Measurements from ENCODE around the gene MAST4.

Gene MAST4

GRCh38 chr5:66757219-66757833 lies 161.1 kb downstream of the MAST4 start:
- DNase-seq (ENCODE audit: low read depth in 2 of 2), result peak; percentile 84 to 85
- TF ChIP-seq, protein P1, sequence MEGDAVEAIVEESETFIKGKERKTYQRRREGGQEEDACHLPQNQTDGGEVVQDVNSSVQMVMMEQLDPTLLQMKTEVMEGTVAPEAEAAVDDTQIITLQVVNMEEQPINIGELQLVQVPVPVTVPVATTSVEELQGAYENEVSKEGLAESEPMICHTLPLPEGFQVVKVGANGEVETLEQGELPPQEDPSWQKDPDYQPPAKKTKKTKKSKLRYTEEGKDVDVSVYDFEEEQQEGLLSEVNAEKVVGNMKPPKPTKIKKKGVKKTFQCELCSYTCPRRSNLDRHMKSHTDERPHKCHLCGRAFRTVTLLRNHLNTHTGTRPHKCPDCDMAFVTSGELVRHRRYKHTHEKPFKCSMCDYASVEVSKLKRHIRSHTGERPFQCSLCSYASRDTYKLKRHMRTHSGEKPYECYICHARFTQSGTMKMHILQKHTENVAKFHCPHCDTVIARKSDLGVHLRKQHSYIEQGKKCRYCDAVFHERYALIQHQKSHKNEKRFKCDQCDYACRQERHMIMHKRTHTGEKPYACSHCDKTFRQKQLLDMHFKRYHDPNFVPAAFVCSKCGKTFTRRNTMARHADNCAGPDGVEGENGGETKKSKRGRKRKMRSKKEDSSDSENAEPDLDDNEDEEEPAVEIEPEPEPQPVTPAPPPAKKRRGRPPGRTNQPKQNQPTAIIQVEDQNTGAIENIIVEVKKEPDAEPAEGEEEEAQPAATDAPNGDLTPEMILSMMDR (IDR thresholded peaks at IDR 0.05; ENCODE audit: low read depth, low read length), result peak; percentile 42
- H3K4me3 ChIP-seq (replicated peaks in 1 of 2; ENCODE audit: low read depth in 2 of 2, low read length in 2 of 2), result no peak overlapping the region

DNA sequence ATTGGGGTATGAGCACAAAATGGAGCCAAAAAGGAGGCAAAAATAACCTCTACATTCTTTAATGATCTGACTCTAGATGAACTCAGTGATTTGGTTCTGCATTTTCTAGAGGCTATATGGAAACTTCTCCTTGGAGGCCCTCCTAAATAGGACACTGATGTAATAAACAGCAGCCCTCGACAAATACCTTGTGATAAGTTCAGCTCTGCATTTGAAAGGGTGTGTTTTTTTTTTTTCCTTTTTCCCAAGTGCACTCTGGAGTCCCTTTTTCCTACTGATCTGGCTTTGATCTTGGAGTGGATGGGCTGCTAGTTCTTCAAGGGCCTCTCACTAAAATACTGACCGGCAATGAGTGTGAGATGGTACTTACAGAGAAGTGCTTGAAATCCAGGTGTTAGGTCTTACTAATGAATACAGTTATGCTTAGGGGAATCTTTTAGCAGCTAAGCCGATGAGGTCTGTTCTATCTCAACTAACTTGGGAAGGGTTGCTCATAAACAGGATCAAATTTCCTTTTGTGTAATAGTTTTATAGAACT lies 161.7 kb downstream of the MAST4 start:
- DNase-seq (ENCODE audit: low read depth in 2 of 2), result no peak

DNA sequence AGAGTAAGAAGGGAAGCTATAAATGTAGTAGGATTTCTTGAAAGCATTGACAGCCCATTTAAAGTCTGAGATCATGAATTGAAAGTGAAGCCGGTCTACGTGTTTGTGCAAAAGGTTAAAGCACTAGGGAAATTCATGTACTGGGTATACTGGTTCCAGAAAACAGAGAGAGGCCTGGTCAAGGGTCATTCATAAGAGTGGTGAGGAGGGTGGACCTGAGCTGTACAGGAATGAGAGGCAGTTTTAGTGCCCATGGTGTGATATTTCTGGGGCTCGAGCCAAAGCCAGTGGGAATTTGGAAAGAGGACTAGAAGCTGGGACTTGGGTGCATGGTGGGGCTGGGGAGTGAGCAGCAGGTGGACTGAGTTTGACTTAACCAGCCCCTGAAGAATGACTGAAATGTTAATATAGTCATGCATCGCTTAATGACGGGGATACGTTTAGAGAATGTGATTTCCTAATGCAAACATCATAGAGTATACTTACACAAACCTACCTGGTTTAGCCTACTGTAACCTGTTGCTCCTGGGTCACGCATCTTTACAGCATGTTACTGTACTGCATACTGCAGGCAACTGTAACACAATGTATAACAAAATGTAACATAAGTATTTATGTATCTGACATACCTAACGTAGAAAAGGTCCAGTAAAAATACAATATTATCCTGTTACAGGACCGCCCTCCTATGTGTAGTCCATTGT lies 173.0 kb downstream of the MAST4 start:
- DNase-seq (ENCODE audit: low read depth in 2 of 2), result no peak
- H3K4me3 ChIP-seq (replicated peaks in 1 of 2; ENCODE audit: low read depth in 2 of 2, low read length in 2 of 2), result no peak overlapping the region
- TF ChIP-seq, protein P1 (IDR thresholded peaks at IDR 0.05; ENCODE audit: low read depth, low read length), result no peak

More for the DNA sequence above, 161.7 kb downstream of the MAST4 start:
- H3K4me3 ChIP-seq (replicated peaks in 1 of 2; ENCODE audit: low read depth in 2 of 2, low read length in 2 of 2), result no peak overlapping the region
- TF ChIP-seq, protein P1 (IDR thresholded peaks at IDR 0.05; ENCODE audit: low read depth, low read length), result no peak

DNA sequence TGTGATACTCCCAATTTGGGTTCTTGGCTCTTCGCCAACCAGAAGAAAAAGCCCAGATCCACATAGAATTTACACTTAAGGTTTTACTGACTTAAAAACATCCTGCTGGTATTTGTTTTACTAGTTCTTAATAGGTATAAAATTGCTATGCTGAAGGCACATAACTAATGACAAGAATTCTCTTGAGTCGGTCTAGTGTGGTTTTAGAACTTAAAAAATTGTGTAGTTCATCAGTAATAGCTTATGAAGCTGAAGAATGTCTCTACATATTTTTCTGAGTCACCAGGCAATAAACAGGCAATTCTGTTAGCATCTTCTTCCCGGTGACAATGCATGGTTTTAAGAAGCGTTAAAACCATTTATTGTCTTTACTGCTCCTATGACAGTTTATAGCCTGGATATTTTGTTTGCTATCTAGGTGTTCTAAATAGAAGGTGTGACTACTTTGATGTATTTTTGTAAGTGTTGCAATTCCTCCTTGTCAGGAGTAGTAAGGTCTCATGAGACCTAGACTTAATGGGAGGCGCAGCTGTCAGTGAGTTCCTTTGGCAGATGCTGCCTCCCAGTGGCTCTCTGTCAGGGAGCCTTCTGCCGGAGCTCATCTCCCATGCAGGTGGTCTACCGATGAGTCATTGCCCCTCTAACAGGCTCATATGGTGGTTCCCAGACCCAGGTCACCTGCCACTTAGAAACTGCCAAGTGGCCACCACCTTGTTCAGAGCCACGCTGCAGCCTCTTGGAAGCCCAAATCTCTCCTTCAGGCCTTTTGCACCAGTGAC lies 173.8 kb downstream of the MAST4 start:
- no peak overlapping the region for H3K4me3 ChIP-seq (replicated peaks in 1 of 2; ENCODE audit: low read depth in 2 of 2, low read length in 2 of 2)
- TF ChIP-seq, protein P1 (IDR thresholded peaks at IDR 0.05; ENCODE audit: low read depth, low read length), result peak; percentile 18
- peak; percentile 24 to 29 for DNase-seq (ENCODE audit: low read depth in 2 of 2)

DNA sequence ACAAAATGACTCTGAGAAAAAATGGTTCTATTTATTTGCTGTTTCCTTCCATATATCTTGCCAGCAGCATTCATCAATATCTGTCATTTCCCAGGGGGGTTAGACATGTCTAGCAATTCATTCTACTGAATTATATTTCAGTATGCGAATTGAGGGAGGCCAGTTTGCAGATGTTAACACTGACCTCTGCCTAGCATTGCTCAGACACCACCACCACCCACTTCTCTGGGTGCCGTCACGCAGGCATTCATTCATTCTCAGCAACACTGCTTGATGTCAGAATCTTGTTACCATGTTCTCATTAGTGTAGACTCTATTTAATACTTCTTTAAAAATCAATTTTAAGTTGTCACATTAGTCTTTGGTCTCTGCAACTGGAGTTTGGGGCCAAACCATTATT lies 181.7 kb downstream of the MAST4 start:
- TF ChIP-seq, protein P1 (IDR thresholded peaks at IDR 0.05; ENCODE audit: low read depth, low read length), result no peak
- no peak for DNase-seq (ENCODE audit: low read depth in 2 of 2)
- no peak overlapping the region for H3K4me3 ChIP-seq (replicated peaks in 1 of 2; ENCODE audit: low read depth in 2 of 2, low read length in 2 of 2)

DNA sequence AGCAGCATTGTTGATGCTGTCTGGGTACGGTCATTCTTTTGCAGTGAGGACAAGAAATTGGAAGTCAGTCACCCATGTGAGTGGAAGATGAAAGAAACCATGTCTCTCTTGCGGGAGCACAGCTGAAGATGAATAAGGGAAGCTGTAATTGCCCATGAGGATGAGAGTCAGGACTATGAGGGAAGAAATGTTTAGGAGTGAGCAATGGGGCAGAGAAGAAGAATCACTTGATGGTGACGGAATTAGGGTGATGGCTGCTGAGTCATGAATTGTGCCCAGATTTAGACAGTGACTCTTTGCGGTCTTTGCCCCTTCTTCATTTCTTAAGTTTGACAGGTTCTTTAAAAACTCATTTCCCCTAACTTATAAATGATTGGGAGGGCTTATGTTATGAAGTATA lies 183.3 kb downstream of the MAST4 start:
- TF ChIP-seq, protein P1 (IDR thresholded peaks at IDR 0.05; ENCODE audit: low read depth, low read length), result no peak
- no peak overlapping the region for H3K4me3 ChIP-seq (replicated peaks in 1 of 2; ENCODE audit: low read depth in 2 of 2, low read length in 2 of 2)
- DNase-seq (ENCODE audit: low read depth in 2 of 2), result no peak
